PFSK-1 (cell line): ENCODE data around the gene NXPH4.

Source experiments
- POLR2AphosphoS5 ChIP-seq: IDR thresholded peaks from 2 replicates; pipeline ENCODE4 v1.6.1; 2012; ENCODE audit warnings: low read depth, mild to moderate bottlenecking, control low read depth, low read length, moderate library complexity
- TAF1 ChIP-seq: IDR thresholded peaks from 2 replicates; pipeline ENCODE4 v1.6.1; 2012; ENCODE audit warnings: low read length, control low read depth, borderline replicate concordance; ENCODE audit not compliant: insufficient read depth
- TF ChIP-seq, protein P1 (sequence below), 2 experiments: IDR thresholded peaks; 2 replicates each; pipeline versions ENCODE4 v1.6.1 to v1.8.0; 2011 to 2012; ENCODE audit warnings: low read depth in 2 of 2, low read length in 2 of 2, control low read depth in 1 of 2, inconsistent platforms in 1 of 2, mild to moderate bottlenecking in 1 of 2, moderate library complexity in 1 of 2; ENCODE audit not compliant: insufficient read depth in 1 of 2

DNA sequence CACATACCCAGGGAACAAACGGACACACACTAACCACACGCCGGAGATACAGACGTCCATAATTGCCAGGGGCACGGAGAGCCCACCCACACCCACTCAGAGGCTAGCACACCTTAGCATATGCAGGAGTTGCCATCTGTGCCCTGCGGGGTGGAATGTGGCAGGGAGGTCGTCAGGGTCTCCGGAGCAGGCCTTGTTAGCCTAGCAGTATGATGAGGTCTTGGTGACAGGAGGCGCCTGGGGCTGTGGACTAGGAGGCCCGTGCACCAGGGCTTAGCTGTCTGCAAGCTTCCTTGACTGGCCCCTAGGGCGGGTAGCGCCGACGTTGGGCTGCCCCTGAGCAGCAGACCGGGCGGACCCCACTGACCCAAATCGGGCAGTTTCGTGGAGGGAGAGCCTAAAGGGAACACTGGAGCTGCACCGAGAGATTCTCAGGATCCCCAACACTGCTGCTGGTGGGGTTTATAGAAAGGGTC is 24.4 kb downstream of the NXPH4 start:
- TF ChIP-seq, protein P1, sequence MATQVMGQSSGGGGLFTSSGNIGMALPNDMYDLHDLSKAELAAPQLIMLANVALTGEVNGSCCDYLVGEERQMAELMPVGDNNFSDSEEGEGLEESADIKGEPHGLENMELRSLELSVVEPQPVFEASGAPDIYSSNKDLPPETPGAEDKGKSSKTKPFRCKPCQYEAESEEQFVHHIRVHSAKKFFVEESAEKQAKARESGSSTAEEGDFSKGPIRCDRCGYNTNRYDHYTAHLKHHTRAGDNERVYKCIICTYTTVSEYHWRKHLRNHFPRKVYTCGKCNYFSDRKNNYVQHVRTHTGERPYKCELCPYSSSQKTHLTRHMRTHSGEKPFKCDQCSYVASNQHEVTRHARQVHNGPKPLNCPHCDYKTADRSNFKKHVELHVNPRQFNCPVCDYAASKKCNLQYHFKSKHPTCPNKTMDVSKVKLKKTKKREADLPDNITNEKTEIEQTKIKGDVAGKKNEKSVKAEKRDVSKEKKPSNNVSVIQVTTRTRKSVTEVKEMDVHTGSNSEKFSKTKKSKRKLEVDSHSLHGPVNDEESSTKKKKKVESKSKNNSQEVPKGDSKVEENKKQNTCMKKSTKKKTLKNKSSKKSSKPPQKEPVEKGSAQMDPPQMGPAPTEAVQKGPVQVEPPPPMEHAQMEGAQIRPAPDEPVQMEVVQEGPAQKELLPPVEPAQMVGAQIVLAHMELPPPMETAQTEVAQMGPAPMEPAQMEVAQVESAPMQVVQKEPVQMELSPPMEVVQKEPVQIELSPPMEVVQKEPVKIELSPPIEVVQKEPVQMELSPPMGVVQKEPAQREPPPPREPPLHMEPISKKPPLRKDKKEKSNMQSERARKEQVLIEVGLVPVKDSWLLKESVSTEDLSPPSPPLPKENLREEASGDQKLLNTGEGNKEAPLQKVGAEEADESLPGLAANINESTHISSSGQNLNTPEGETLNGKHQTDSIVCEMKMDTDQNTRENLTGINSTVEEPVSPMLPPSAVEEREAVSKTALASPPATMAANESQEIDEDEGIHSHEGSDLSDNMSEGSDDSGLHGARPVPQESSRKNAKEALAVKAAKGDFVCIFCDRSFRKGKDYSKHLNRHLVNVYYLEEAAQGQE (IDR thresholded peaks at IDR 0.05; ENCODE audit: insufficient read depth in 1 of 2, low read depth in 2 of 2, low read length in 2 of 2) = no peak
- TF ChIP-seq POLR2AphosphoS5 (no peak), TAF1 (no peak)
